Measurements from ENCODE around the gene MBNL2.

DNA sequence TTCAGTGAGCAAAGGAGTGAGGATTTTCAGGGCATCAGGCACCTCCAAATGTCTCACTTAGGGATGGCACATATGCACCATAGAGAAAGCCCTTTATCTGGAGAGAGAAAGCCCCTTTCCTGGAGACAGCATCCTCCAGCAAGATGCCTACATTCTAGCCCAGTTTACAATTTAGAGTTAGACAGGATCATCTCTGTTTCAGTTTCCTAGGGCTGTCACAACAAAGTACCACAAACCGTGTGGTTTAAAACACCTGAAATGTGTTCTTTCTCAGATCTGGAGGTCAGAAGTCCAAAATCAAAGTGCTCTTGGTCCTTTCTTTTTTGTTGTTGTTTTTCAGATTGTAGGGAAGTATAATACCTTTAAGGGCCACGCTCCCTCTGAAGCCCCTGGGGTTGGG, 61.8 kb downstream of the MBNL2 start:
- TF ChIP-seq, protein P1, sequence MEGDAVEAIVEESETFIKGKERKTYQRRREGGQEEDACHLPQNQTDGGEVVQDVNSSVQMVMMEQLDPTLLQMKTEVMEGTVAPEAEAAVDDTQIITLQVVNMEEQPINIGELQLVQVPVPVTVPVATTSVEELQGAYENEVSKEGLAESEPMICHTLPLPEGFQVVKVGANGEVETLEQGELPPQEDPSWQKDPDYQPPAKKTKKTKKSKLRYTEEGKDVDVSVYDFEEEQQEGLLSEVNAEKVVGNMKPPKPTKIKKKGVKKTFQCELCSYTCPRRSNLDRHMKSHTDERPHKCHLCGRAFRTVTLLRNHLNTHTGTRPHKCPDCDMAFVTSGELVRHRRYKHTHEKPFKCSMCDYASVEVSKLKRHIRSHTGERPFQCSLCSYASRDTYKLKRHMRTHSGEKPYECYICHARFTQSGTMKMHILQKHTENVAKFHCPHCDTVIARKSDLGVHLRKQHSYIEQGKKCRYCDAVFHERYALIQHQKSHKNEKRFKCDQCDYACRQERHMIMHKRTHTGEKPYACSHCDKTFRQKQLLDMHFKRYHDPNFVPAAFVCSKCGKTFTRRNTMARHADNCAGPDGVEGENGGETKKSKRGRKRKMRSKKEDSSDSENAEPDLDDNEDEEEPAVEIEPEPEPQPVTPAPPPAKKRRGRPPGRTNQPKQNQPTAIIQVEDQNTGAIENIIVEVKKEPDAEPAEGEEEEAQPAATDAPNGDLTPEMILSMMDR (conservative IDR thresholded peaks at IDR 0.05): no peak
- no peak for TF ChIP-seq ZFX (IDR thresholded peaks at IDR 0.05)
